Measurements from ENCODE around the gene ST6GAL1. TPM values are rescaled to one million over a fixed set of nuclear protein-coding genes. Genes with fewer than 3 reads are reported as not detected.

ST6GAL1 gene
- total and polyA plus RNA-seq, 2 of the 8 experiments (the other 6 are each of a cell fraction or from before 2014, with no cell fraction given), result 62.8 to 80.9 TPM

DNA sequence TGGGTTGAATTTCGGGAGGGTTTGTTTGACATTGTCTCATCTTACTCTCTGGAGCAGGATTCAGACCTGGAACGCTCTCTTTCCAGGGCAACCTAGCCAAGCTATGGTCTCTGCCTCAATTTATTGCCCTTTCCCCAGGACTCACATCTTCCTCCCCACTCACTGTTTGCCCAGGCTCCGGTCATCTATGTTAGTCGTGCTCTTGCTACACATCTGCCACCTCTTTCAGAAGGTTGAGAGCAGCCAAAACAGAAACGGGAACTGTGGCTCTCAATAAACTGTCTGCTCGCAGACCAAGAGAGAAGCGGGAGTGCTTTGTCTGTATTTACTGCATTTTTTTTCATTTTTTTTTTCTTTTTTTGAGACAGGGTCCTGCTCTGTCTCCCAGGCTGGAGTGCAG, 81.6 kb downstream of the ST6GAL1 start:
- no peak overlapping the region for H4K8ac ChIP-seq (ENCODE audit: extremely low read depth, insufficient read depth, low read length)
- H3K9ac ChIP-seq (replicated peaks in 1 of 4; ENCODE audit: extremely low read depth in 1 of 4, low read depth in 3 of 4, low read length in 3 of 4), result 0 out of 7 replicates have a peak overlapping the region, but pooled peaks of 1 of the 4 experiments have one; percentile 21
- H3K4me3 ChIP-seq (ENCODE audit: extremely low read depth in 1 of 4, insufficient read depth in 2 of 4, low read depth in 3 of 4, low read length in 4 of 4), result no peak overlapping the region
- no peaks in the 10 kb centered on the region for H3K23me2 ChIP-seq (ENCODE audit: low read depth, low read length)
- H2BK5ac ChIP-seq (ENCODE audit: low read depth, low read length), result no peak overlapping the region
- no peak overlapping the region for H3K18ac ChIP-seq (ENCODE audit: extremely low read depth, low read length)
- peaks cover 0 to 5% (median 3%) of the 10 kb centered on the region in 4 experiments; a peak in 4 of 8 replicates for H3K36me3 ChIP-seq (ENCODE audit: control insufficient read depth in 2 of 4, insufficient read depth in 4 of 4, low read length in 3 of 4)
- ChIA-PET POLR2A (ENCODE audit: partially characterized antibody) (interaction anchor here (1.2 kb wide), 1 partner anchor 13 kb away, joined by 3 read pairs; no protein-coding TSS in a partner anchor), CTCF (ENCODE audit: partially characterized antibody) (interaction anchor here (0.6 to 1.5 kb wide), 6 partner anchors 18 to 1012 kb away, joined by 3 to 4 read pairs (median 3); no protein-coding TSS in a partner anchor)
- peak in 1 of 2 experiments; percentile 40 for DNase-seq (ENCODE audit: low read depth in 1 of 2, low spot score in 2 of 2)
- no peak overlapping the region for H3K4me2 ChIP-seq (ENCODE audit: insufficient read depth in 1 of 2, low read depth in 2 of 2, low read length in 2 of 2)
- H3K4ac ChIP-seq (replicated peaks; ENCODE audit: insufficient read length, low read depth, low read length), result no peak overlapping the region
- FAIRE-seq, result no peak
- no peaks in the 10 kb centered on the region for H3K9me3 ChIP-seq (ENCODE audit: insufficient read depth in 2 of 2, low read depth in 1 of 2, low read length in 1 of 2)
- H4K91ac ChIP-seq (replicated peaks; ENCODE audit: insufficient read length, low read length), result no peak overlapping the region
- TF ChIP-seq, protein P1, sequence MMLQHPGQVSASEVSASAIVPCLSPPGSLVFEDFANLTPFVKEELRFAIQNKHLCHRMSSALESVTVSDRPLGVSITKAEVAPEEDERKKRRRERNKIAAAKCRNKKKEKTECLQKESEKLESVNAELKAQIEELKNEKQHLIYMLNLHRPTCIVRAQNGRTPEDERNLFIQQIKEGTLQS (IDR thresholded peaks at IDR 0.05; ENCODE audit: insufficient read depth, low read depth, low read length), result no peak
- TF ChIP-seq ZNF274 (IDR thresholded peaks at IDR 0.05; ENCODE audit: borderline replicate concordance, extremely low read depth, low read length) (no peak), ASH2L (IDR thresholded peaks at IDR 0.05; ENCODE audit: low read length) (no peak)
- no peak overlapping the region for H2BK120ac ChIP-seq (replicated peaks; ENCODE audit: low read depth, low read length)
- peaks cover 0 to 21% of the 10 kb centered on the region in 2 experiments; a peak in 3 of 4 replicates for H3K79me2 ChIP-seq (ENCODE audit: control insufficient read depth in 1 of 2, insufficient read depth in 2 of 2, low read length in 2 of 2)
- no peak overlapping the region for H2BK12ac ChIP-seq (ENCODE audit: low read depth, low read length)
- peaks cover 11% of the 10 kb centered on the region; the same call in 1 of the 2 replicates for H3K79me1 ChIP-seq (ENCODE audit: low read depth, low read length)
- no peak overlapping the region for H3K27ac ChIP-seq (ENCODE audit: low read depth, low read length)
- WGBS, 2 experiments (ENCODE audit: extremely low coverage in 1 of 2, insufficient coverage in 1 of 2, insufficient read length in 1 of 2, insufficient replicate concordance in 2 of 2, low coverage in 1 of 2, low lambda C conversion rate in 2 of 2, missing lambda C conversion rate in 1 of 2), result 89% methylated on average over 7 of the region's 7 CpGs; no CpG with 5 or more reads in 1 of the 2 experiments
- H3K56ac ChIP-seq (replicated peaks; ENCODE audit: insufficient read length, low read depth, low read length), result no peak overlapping the region
- H4K20me1 ChIP-seq (replicated peaks in 1 of 2; ENCODE audit: control insufficient read depth in 1 of 2, insufficient read depth in 2 of 2, low read length in 2 of 2), result peaks cover 2 to 7% of the 10 kb centered on the region in 2 experiments
- H3K27me3 ChIP-seq (replicated peaks in 1 of 4; ENCODE audit: control insufficient read depth in 3 of 4, extremely low read depth in 1 of 4, insufficient read depth in 3 of 4, low read length in 3 of 4), result no peaks in the 10 kb centered on the region
- no peak overlapping the region for H2BK20ac ChIP-seq (ENCODE audit: low read length)
- H3K23ac ChIP-seq (ENCODE audit: insufficient read length), result no peak overlapping the region
- peaks cover 0 to 3% (median 1%) of the 10 kb centered on the region in 4 experiments; a peak in 6 of 7 replicates for H3K4me1 ChIP-seq (replicated peaks in 1 of 4; ENCODE audit: control insufficient read depth in 3 of 4, insufficient read depth in 4 of 4, low read length in 3 of 4)
- no peak overlapping the region for H2AFZ ChIP-seq (ENCODE audit: low read length)
- H2AK5ac ChIP-seq (ENCODE audit: low read depth, low read length), result no peak overlapping the region
- H2BK15ac ChIP-seq (ENCODE audit: low read length), result no peak overlapping the region
- H4K5ac ChIP-seq (ENCODE audit: insufficient read length, low read depth, low read length), result no peak overlapping the region
- H3K14ac ChIP-seq (ENCODE audit: insufficient read length), result no peak overlapping the region

Data from H1 (cell line).